ENCODE results near the gene ENKUR. TPM values are rescaled to one million over a fixed set of nuclear protein-coding genes. Genes with fewer than 3 reads are reported as not detected.

The ENKUR gene
- polyA plus RNA-seq, 2 donors = 0.01 to 0.08 TPM

- no peaks in the 10 kb centered on the region for H3K9me3 ChIP-seq (ENCODE audit: control insufficient read depth in 2 of 2, insufficient read depth in 1 of 2, low read depth in 1 of 2, low read length in 1 of 2)
- no peaks in the 10 kb centered on the region for H3K4me1 ChIP-seq (ENCODE audit: control insufficient read depth in 2 of 2, insufficient read depth in 2 of 2, low read length in 1 of 2)
- no peaks in the 10 kb centered on the region for H3K36me3 ChIP-seq (ENCODE audit: control insufficient read depth in 2 of 2, insufficient read depth in 2 of 2, low read length in 1 of 2)
- H3K4me3 ChIP-seq (ENCODE audit: low read depth in 1 of 2, low read length in 2 of 2) = no peak overlapping the region
- no peaks in the 10 kb centered on the region for H3K27me3 ChIP-seq (ENCODE audit: control insufficient read depth in 1 of 2, insufficient read depth in 2 of 2, low read length in 2 of 2)
- WGBS, 2 donors = 95 to 99% methylated on average over 5 of the region's 5 CpGs
- no peak overlapping the region for H3K27ac ChIP-seq (ENCODE audit: low read depth in 2 of 2, low read length in 1 of 2)
Observed at GRCh38 chr10:24938076-24938475, 77.9 kb downstream of the ENKUR start.

DNA sequence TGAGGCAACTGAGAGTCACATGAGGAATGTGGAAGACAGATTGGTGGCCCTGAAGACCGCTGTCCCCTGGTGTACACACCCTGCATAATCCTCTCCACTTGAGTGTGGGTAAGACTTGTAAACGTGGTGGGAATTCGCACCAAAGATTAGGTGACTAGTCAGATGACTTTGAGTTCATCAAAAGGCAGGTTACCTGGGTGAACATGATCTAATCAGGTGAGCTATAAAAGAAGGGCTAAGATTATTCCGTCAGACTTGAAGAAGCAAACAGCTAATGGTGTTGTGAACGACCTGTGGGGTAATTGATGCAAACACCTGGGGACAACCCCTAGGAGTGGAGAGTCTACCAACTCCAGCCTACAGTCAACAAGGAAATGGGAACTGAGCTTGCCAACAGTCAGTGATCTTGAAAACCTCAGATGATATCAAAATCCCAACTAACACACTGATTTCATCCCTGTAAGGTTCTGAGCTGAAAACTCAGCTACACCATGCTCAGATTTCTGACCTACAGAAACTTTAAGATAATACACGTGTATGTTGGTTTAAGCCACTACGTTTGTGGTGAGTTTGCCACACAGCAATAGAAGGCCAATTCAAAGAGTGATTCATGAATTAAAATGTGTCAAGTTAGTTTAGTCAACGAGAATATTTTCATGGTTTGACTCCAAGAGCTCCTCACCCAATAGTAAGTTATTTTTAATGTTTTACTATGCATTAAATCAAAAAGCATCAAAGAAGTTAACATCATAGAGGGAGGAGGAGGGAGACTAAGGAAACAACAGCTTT lies 80.3 kb downstream of the ENKUR start:
- no peaks in the 10 kb centered on the region for H3K4me1 ChIP-seq (ENCODE audit: control insufficient read depth in 2 of 2, insufficient read depth in 2 of 2, low read length in 1 of 2)
- no peak overlapping the region for H3K27ac ChIP-seq (ENCODE audit: low read depth in 2 of 2, low read length in 1 of 2)
- no peaks in the 10 kb centered on the region for H3K36me3 ChIP-seq (ENCODE audit: control insufficient read depth in 2 of 2, insufficient read depth in 2 of 2, low read length in 1 of 2)
- no peaks in the 10 kb centered on the region for H3K9me3 ChIP-seq (ENCODE audit: control insufficient read depth in 2 of 2, insufficient read depth in 1 of 2, low read depth in 1 of 2, low read length in 1 of 2)
- H3K27me3 ChIP-seq (ENCODE audit: control insufficient read depth in 1 of 2, insufficient read depth in 2 of 2, low read length in 2 of 2) = no peaks in the 10 kb centered on the region
- 72 to 79% methylated on average over 8 of the region's 8 CpGs for WGBS, 2 donors
- H3K4me3 ChIP-seq (ENCODE audit: low read depth in 1 of 2, low read length in 2 of 2) = no peak overlapping the region

Other genes starting within 250 kb of the ENKUR start
- gene PRTFDC1, start 63.6 kb downstream of the ENKUR start, polyA plus RNA-seq = 1 to 10 TPM in 1 of 2 donors, under 1 TPM in 1; 0.98 to 1.0 TPM
- under 1 TPM; 0.86 to 0.96 TPM for gene THNSL1, start 454 bp upstream of the ENKUR start, polyA plus RNA-seq
- under 1 TPM in 1 of 2 donors, not detected in 1; under 0.01 TPM for gene GPR158, start 158.8 kb upstream of the ENKUR start, polyA plus RNA-seq

Measured in esophagus (tissue), 2 donors.